ENCODE data around the gene PCDHGB4.
"Not testable (repeated sequence)": the region's sequence is repeated elsewhere in the genome, so short reads cannot be mapped to it uniquely, and the experiment has no call there.

PCDHGB4 gene

DNA sequence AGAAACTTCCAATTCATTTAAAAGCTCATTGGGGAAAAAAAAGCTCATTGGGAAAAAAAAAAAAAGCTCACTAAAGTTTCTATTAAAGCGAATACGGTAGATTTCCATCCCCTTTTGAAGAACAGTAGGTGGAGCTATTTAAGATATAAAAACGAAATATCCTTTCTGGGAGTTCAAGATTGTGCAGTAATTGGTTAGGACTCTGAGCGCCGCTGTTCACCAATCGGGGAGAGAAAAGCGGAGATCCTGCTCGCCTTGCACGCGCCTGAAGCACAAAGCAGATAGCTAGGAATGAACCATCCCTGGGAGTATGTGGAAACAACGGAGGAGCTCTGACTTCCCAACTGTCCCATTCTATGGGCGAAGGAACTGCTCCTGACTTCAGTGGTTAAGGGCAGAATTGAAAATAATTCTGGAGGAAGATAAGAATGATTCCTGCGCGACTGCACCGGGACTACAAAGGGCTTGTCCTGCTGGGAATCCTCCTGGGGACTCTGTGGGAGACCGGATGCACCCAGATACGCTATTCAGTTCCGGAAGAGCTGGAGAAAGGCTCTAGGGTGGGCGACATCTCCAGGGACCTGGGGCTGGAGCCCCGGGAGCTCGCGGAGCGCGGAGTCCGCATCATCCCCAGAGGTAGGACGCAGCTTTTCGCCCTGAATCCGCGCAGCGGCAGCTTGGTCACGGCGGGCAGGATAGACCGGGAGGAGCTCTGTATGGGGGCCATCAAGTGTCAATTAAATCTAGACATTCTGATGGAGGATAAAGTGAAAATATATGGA lies 43.0 kb downstream of the PCDHGB4 start, which contains the start of gene PCDHGA12:
Gene PCDHGA12, plus strand, starts transcription at position 176 of the 782 bp plus-strand sequence. Its CDS starts 253 bp downstream, at position 429.
- DNase-seq (ENCODE audit: low spot score) = no peak

GRCh38 chr5:141431286-141431685 lies 43.8 kb downstream of the PCDHGB4 start:
- DNase-seq (ENCODE audit: low spot score) = no peak

DNA sequence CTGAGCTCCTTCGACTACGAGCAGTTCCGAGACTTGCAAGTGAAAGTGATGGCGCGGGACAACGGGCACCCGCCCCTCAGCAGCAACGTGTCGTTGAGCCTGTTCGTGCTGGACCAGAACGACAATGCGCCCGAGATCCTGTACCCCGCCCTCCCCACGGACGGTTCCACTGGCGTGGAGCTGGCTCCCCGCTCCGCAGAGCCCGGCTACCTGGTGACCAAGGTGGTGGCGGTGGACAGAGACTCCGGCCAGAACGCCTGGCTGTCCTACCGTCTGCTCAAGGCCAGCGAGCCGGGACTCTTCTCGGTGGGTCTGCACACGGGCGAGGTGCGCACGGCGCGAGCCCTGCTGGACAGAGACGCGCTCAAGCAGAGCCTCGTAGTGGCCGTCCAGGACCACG lies 44.8 kb downstream of the PCDHGB4 start:
- DNase-seq (ENCODE audit: low spot score) = not testable (repeated sequence)

DNA sequence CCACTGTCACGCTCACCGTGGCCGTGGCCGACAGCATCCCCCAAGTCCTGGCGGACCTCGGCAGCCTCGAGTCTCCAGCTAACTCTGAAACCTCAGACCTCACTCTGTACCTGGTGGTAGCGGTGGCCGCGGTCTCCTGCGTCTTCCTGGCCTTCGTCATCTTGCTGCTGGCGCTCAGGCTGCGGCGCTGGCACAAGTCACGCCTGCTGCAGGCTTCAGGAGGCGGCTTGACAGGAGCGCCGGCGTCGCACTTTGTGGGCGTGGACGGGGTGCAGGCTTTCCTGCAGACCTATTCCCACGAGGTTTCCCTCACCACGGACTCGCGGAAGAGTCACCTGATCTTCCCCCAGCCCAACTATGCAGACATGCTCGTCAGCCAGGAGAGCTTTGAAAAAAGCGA lies 45.2 kb downstream of the PCDHGB4 start:
- not testable (repeated sequence) for DNase-seq (ENCODE audit: low spot score)

- no peak for DNase-seq (ENCODE audit: low spot score)
Measured at GRCh38 chr5:141434006-141434405, 46.5 kb downstream of the PCDHGB4 start.

DNA sequence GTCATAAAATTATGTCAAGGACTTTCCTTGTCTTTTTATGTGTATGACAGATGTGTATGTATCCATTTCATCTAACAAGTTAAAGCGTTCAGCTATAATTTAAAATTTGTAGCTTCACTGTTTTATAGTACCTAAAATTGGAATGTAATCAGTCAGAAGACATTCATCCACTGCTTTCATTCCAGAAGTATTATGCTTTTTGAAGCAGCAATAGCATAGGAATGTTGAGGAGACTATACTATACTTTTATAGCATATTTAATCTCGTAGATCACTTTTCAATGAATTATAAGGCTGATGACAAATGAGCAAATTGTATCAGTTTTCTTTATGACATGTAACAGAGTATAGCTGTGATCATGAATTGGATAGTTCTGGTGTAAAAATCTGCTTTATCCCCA lies 49.7 kb downstream of the PCDHGB4 start:
- DNase-seq (ENCODE audit: low spot score) = no peak

- no peak for DNase-seq (ENCODE audit: low spot score)
Measured at GRCh38 chr5:141439411-141440141, 52.1 kb downstream of the PCDHGB4 start.

Data from hematopoietic multipotent progenitor cell treated with erythropoietin and hydrocortisone succinate and interleukin-3 and kit ligand, for 17 days (in vitro differentiated cells).